ENCODE results near the gene TAF6. TPM values are rescaled to one million over a fixed set of nuclear protein-coding genes. Genes with fewer than 3 reads are reported as not detected.

TAF6 gene
- total RNA-seq, 1 experiment from 2014 or later, result 87.1 TPM

- peaks cover 0 to 20% of the 10 kb centered on the region in 2 experiments; a peak in 4 of 5 replicates for H3K9me3 Mint-ChIP-seq
- TF ChIP-seq CTCF (conservative IDR thresholded peaks at IDR 0.05), result no peak
- H3K79me2 ChIP-seq (ENCODE audit: insufficient read depth, low read length), result peaks cover 28% of the 10 kb centered on the region
- H4K5ac ChIP-seq (ENCODE audit: insufficient read length, low read depth, low read length), result no peak overlapping the region
- no peak overlapping the region for H3K23ac ChIP-seq (ENCODE audit: insufficient read length, low read depth, low read length)
- H2AK5ac ChIP-seq (ENCODE audit: insufficient read length, low read length), result no peak overlapping the region
- no peak overlapping the region for H2BK5ac ChIP-seq (ENCODE audit: insufficient read length, low read length)
- H2BK12ac ChIP-seq (ENCODE audit: insufficient read length, low read depth, low read length), result no peak overlapping the region
- no peak overlapping the region for H2AFZ ChIP-seq (ENCODE audit: low read length)
- H3K27me3 ChIP-seq (ENCODE audit: insufficient read depth, low read length), result no peaks in the 10 kb centered on the region
- peaks cover 6% of the 10 kb centered on the region for H3K23me2 ChIP-seq (ENCODE audit: insufficient read length, low read depth, low read length, poor library complexity, severe bottlenecking)
- H3K4me1 Mint-ChIP-seq, result peaks cover 15 to 27% of the 10 kb centered on the region in 2 experiments
- peak overlapping the region; percentile 90 to 99 (median 94); a peak in 5 of 7 replicates for H3K27ac Mint-ChIP-seq
- no peak overlapping the region for H2BK15ac ChIP-seq (ENCODE audit: low read depth, low read length)
- H3K4me2 ChIP-seq (ENCODE audit: insufficient read depth, insufficient read length, low read length), result peak overlapping the region; percentile 4
- no peaks in the 10 kb centered on the region for H3K79me1 ChIP-seq (ENCODE audit: insufficient read depth, low read depth, low read length, poor library complexity, severe bottlenecking)
- WGBS (ENCODE audit: extremely low coverage, insufficient read length, low lambda C conversion rate), result no CpG with 5 or more reads among the region's 4 CpGs
- no peak overlapping the region for H2BK20ac ChIP-seq (ENCODE audit: low read depth, low read length, poor library complexity, severe bottlenecking)
- no peak overlapping the region for H2BK120ac ChIP-seq (ENCODE audit: low read depth, low read length, poor library complexity, severe bottlenecking)
- no peak overlapping the region for H4K8ac ChIP-seq (replicated peaks; ENCODE audit: insufficient read length, low read depth, low read length)
- H3K4me1 ChIP-seq (ENCODE audit: insufficient read depth, low read length), result peaks cover 3% of the 10 kb centered on the region; the same call in 1 of the 2 replicates
- no peak overlapping the region for H3K56ac ChIP-seq (ENCODE audit: insufficient read length, low read depth, low read length)
- H3K27ac ChIP-seq (ENCODE audit: insufficient read length, low read depth, low read length), result no peak overlapping the region
- peaks cover 29 to 30% (median 30%) of the 10 kb centered on the region in 3 experiments for H3K36me3 Mint-ChIP-seq (ENCODE audit: insufficient read depth in 1 of 3, low read depth in 3 of 3)
- H3K9me3 ChIP-seq (ENCODE audit: control insufficient read depth, low read depth, low read length), result no peaks in the 10 kb centered on the region
- peak overlapping the region; percentile 91 to 98; a peak in 4 of 5 replicates for H3K4me3 Mint-ChIP-seq
- H3K4ac ChIP-seq (ENCODE audit: low read depth, low read length), result no peak overlapping the region
- no peak overlapping the region for H3K9ac ChIP-seq (ENCODE audit: extremely low read depth, insufficient read length, low read length)
- H3K27me3 Mint-ChIP-seq (ENCODE audit: low read depth), result no peaks in the 10 kb centered on the region; the same call in 1 of the 2 replicates
- peak overlapping the region; percentile 40 for H3K18ac ChIP-seq (ENCODE audit: insufficient read length, low read depth, low read length)
- no peak overlapping the region for H3T11ph ChIP-seq (ENCODE audit: low read length)
- DNase-seq, result no peak
- H4K91ac ChIP-seq (ENCODE audit: insufficient read length, low read depth, low read length), result no peak overlapping the region
- H4K20me1 ChIP-seq (ENCODE audit: control insufficient read depth, insufficient read depth, insufficient read length), result no peaks in the 10 kb centered on the region
- no peak overlapping the region for H3K14ac ChIP-seq (ENCODE audit: insufficient read depth, low read length)
Measured at GRCh38 chr7:100082978-100083377, 36.2 kb downstream of the TAF6 start.
